GM12878 (cell line): ENCODE data around the gene PRKX.

Experiments
- RAD21 ChIP-seq: IDR thresholded peaks from 2 replicates; pipeline ENCODE4 v1.6.1; 2011; ENCODE audit warnings: mild to moderate bottlenecking, low read depth, low read length, moderate library complexity; ENCODE audit not compliant: insufficient read depth
- YY1 ChIP-seq: IDR thresholded peaks from 2 replicates; pipeline ENCODE4 v1.6.1; 2011; ENCODE audit warnings: low read depth, mild to moderate bottlenecking, low read length

DNA sequence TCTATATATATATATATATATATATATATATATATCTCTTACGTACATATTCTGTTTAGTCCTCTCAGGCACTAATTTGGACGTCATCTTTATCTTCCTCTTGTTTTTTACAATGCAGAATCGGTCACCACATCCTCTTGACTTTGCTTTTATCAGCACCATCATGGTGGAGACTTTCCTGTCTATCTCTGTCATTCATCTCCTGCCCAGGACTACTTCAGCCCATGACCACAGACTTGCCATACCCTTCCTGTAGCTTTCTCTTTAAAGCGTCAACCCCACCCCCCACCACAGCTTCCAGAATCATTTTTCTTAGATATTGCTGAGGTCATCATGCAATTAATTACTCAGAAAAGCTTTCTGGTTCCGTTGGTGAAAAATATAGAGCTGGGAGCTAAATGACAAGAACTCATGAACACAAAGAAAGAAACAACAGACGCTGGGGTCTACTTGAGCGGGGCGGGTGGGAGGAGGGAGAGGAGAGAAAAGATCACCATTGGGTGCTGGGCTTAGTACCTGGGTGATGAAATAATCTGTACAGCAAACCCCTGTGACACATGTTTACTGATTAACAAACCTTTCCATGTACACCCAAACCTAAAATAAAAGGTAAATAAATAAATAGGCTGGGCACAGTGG is 30.5 kb upstream of the PRKX start:
- no peak for TF ChIP-seq YY1
- TF ChIP-seq RAD21: no peak
